ENCODE data around the gene LYPD6. TPM values are rescaled to one million over a fixed set of nuclear protein-coding genes. Genes with fewer than 3 reads are reported as not detected.

LYPD6 gene
- total RNA-seq, 1 experiment from 2014 or later: 2.4 TPM

DNA sequence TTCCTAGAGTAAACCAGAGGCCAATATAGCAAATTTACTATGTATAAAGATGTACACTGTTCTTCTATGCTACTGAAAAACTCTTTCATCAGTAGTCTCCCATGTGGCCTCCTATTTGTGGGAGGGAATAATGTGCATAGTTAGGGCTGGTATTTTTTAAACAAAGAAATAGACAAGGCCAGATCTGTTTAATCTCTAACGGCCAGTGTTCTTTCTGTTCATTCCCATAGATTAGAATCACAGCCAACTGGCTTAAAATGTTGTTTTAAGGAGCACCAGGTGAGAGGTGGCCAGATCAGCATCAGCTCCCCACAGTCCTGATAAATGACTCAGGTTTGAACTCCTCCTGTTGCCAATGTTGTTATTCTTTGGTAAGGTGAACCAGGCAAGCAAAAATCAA, 12.1 kb downstream of the LYPD6 start:
- Histone ChIP-seq H3K36me3 (ENCODE audit: low read depth, low read length) (no peaks in the 10 kb centered on the region), H3K79me2 (ENCODE audit: low read length) (no peaks in the 10 kb centered on the region), H3K4me3 (ENCODE audit: low read length) (no peak overlapping the region), H3K9me2 (replicated peaks; ENCODE audit: low read length) (no peaks in the 10 kb centered on the region), H3K4me1 (ENCODE audit: insufficient read depth, low read length) (no peaks in the 10 kb centered on the region), H3K4me2 (ENCODE audit: low read length) (no peak overlapping the region), H3K27me3 (ENCODE audit: low read length) (no peaks in the 10 kb centered on the region), H2AFZ (ENCODE audit: low read length) (no peak overlapping the region), H3F3A (ENCODE audit: low read length, unreplicated experiment) (no peaks in the 10 kb centered on the region), H3K9me3 (ENCODE audit: low read length) (no peaks in the 10 kb centered on the region), H3K9ac (ENCODE audit: low read length) (no peak overlapping the region), H3K27ac (ENCODE audit: low read length) (no peak overlapping the region), H4K20me1 (ENCODE audit: low read length) (no peaks in the 10 kb centered on the region)
- CTCF ChIA-PET: no interaction called here
- intact Hi-C loops (cut with micrococcal nuclease): no loop called here
- BruUV-seq (replicated peaks): no TSS peak
- ATAC-seq (no peak), DNase-seq (no peak)
- TF ChIP-seq EZH2 (IDR thresholded peaks at IDR 0.05; ENCODE audit: low read length, unreplicated experiment) (no peak), CTCF (conservative IDR thresholded peaks at IDR 0.05; ENCODE audit: low read depth, low read length) (no peak), EZH2phosphoT487 (IDR thresholded peaks at IDR 0.05; ENCODE audit: borderline replicate concordance, low read length) (no peak)
- POLR2A ChIA-PET (ENCODE audit: unreplicated experiment): no interaction called here

DNA sequence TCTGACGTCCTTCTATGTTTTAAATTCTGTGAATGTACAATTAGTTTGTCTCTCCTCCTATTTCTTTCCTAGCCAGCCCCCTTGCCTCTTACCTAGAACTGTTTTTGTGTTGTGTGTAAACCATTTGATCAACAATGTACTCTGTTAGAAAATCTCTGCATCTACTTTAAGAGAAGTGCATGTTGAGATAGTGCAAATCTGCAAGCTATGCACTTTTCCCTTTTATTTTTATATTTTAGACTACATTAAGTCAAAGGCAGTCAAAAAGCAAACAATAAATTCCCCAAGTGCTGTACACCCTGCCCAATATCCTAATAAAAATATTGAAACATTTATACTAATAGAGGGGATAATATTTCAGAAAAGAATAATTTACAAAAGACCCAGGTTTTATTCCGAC, 13.7 kb downstream of the LYPD6 start:
- no peaks in the 10 kb centered on the region for H3K36me3 ChIP-seq (ENCODE audit: low read depth, low read length)
- H4K20me1 ChIP-seq (ENCODE audit: low read length): no peaks in the 10 kb centered on the region
- ATAC-seq: no peak
- H2AFZ ChIP-seq (ENCODE audit: low read length): no peak overlapping the region
- no peaks in the 10 kb centered on the region for H3K9me3 ChIP-seq (ENCODE audit: low read length)
- H3K9ac ChIP-seq (ENCODE audit: low read length): no peak overlapping the region
- H3K27me3 ChIP-seq (ENCODE audit: low read length): no peaks in the 10 kb centered on the region
- no peaks in the 10 kb centered on the region for H3K9me2 ChIP-seq (replicated peaks; ENCODE audit: low read length)
- H3F3A ChIP-seq (ENCODE audit: low read length, unreplicated experiment): no peaks in the 10 kb centered on the region
- ChIA-PET CTCF (no interaction called here), POLR2A (ENCODE audit: unreplicated experiment) (no interaction called here)
- no peaks in the 10 kb centered on the region for H3K79me2 ChIP-seq (ENCODE audit: low read length)
- H3K4me3 ChIP-seq (ENCODE audit: low read length): no peak overlapping the region
- H3K4me2 ChIP-seq (ENCODE audit: low read length): no peak overlapping the region
- no peak overlapping the region for H3K27ac ChIP-seq (ENCODE audit: low read length)
- BruUV-seq (replicated peaks): no TSS peak
- TF ChIP-seq EZH2 (IDR thresholded peaks at IDR 0.05; ENCODE audit: low read length, unreplicated experiment) (no peak), EZH2phosphoT487 (IDR thresholded peaks at IDR 0.05; ENCODE audit: borderline replicate concordance, low read length) (no peak), CTCF (conservative IDR thresholded peaks at IDR 0.05; ENCODE audit: low read depth, low read length) (no peak)
- no peak for DNase-seq
- H3K4me1 ChIP-seq (ENCODE audit: insufficient read depth, low read length): no peaks in the 10 kb centered on the region
- intact Hi-C loops (cut with micrococcal nuclease): no loop called here

GRCh38 chr2:149346272-149346671, 15.9 kb downstream of the LYPD6 start:
- Histone ChIP-seq H3K9me3 (ENCODE audit: low read length) (no peaks in the 10 kb centered on the region), H3K4me3 (ENCODE audit: low read length) (no peak overlapping the region), H4K20me1 (ENCODE audit: low read length) (no peaks in the 10 kb centered on the region), H3K4me2 (ENCODE audit: low read length) (no peak overlapping the region), H3K9ac (ENCODE audit: low read length) (no peak overlapping the region), H3K79me2 (ENCODE audit: low read length) (no peaks in the 10 kb centered on the region), H3K9me2 (replicated peaks; ENCODE audit: low read length) (no peaks in the 10 kb centered on the region), H3K27me3 (ENCODE audit: low read length) (no peaks in the 10 kb centered on the region), H3K36me3 (ENCODE audit: low read depth, low read length) (no peaks in the 10 kb centered on the region), H2AFZ (ENCODE audit: low read length) (no peak overlapping the region), H3K4me1 (ENCODE audit: insufficient read depth, low read length) (no peaks in the 10 kb centered on the region), H3F3A (ENCODE audit: low read length, unreplicated experiment) (no peaks in the 10 kb centered on the region), H3K27ac (ENCODE audit: low read length) (no peak overlapping the region)
- no peak for DNase-seq
- BruUV-seq (replicated peaks): no TSS peak
- CTCF ChIA-PET: no interaction called here
- no peak; the same call in 1 of the 2 replicates for ATAC-seq
- POLR2A ChIA-PET (ENCODE audit: unreplicated experiment): no interaction called here
- intact Hi-C loops (cut with micrococcal nuclease): no loop called here
- TF ChIP-seq EZH2phosphoT487 (IDR thresholded peaks at IDR 0.05; ENCODE audit: borderline replicate concordance, low read length): no peak
- TF ChIP-seq EZH2 (IDR thresholded peaks at IDR 0.05; ENCODE audit: low read length, unreplicated experiment): no peak
- TF ChIP-seq CTCF (conservative IDR thresholded peaks at IDR 0.05; ENCODE audit: low read depth, low read length): no peak
